HEK293T (cell line): ENCODE results near the gene CREB5.

Source experiments
- FOXA1 ChIP-seq: fragments of 450-650 bp; IDR thresholded peaks from 2 replicates; pipeline ENCODE4 v1.6.1; 2016; ENCODE audit warnings: mild to moderate bottlenecking
- HDGF ChIP-seq: fragments of 450-650 bp; IDR thresholded peaks from 2 replicates; pipeline ENCODE4 v1.6.1; 2017; ENCODE audit warnings: antibody characterized with exemption, borderline replicate concordance
- LEF1 ChIP-seq: fragments of 450-650 bp; IDR thresholded peaks from 2 replicates; pipeline ENCODE4 v1.6.1; 2017; ENCODE audit warnings: mild to moderate bottlenecking, borderline replicate concordance
- SUZ12 ChIP-seq: fragments of 450-650 bp; IDR thresholded peaks from 2 replicates; pipeline ENCODE4 v1.6.1; 2016; ENCODE audit warnings: mild to moderate bottlenecking

DNA sequence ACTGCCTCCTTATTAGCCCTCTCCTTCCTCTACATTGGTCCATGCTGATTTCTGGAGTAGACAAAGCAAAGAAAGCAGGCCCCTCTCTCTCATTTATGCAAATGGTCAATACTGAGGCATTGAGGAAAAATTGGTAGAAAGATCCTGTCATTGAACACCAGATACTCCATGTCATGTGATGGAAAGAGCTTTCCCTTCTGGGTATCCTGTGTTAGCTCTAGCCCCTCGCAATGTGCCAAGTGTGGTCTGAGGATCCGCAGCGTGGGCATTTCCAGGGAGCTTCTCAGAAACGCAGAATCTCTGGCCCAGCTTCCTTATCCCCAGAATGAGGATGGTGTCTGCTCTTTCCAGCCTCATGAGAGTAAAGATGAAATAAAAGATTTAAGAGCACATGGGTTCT is 159.1 kb downstream of the CREB5 start:
- no peak for TF ChIP-seq LEF1
- TF ChIP-seq SUZ12 = no peak
- no peak for TF ChIP-seq HDGF
- TF ChIP-seq FOXA1 = no peak
